Measurements from ENCODE around the gene RCOR1. TPM values are rescaled to one million over a fixed set of nuclear protein-coding genes. Genes with fewer than 3 reads are reported as not detected.

RCOR1 gene
- total and polyA plus RNA-seq, 2 of the 8 experiments (the other 6 are each of a cell fraction or from before 2014, with no cell fraction given) = 12.3 to 26.3 TPM

DNA sequence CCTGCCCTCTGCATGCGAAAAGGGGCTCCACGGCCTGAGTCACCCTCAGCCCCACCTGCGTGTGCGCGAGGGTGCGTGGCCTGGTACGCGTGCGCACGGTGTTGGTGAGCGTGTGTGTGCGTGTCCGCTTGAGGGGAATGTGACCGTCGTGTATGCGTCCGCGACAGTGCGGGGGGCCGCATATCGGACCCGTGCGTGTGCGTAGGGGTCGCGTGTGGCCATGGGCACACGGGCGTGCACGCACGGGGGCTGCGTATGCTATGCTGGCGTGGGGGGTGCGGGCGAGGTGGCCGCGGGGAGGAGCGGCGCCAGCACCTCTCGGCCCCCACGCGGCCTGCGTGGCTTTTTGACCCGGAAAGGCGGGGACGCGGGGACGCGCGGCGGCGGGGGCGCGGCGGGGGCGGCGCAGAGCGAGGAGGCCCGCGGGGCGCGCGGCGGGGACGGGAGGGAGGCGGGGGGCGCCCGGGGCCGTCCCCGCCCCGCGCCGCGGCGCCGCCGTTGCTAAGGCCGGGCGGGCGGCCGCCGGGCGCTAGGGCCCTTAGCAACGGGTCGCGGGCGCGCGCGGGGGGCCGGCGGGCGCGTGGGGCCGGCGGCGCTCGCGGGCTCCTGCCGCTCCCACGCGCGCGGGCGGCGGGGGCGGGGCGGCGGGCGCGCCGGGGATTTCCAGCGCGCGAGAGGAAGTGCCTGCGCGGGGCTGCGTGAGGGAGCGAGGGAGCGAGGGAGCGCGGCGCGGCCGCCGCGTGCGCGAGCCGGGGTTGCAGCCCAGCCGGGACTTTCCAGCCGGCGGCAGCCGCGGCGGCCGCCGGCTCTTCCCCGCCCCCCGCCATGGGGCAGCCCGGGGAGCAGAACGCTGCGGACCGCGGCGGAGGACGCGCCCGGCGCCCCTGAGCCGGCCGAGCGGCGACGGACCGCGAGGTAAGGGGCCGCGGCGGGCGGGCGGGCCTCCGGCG is 184.6 kb downstream of the RCOR1 start, which contains the start of gene TRAF3 (continued):
- TF ChIP-seq GABPA (IDR thresholded peaks at IDR 0.05; ENCODE audit: borderline replicate concordance, insufficient read depth, low read length) = no peak
